Ishikawa (cell line): ENCODE results near the gene ING2.

Experiments
- EGR1 ChIP-seq: IDR thresholded peaks from 2 replicates; pipeline ENCODE4 v1.6.1; 2012
- EP300 ChIP-seq: IDR thresholded peaks from 2 replicates; pipeline ENCODE4 v1.6.1; 2012; ENCODE audit warnings: borderline replicate concordance
- FOXM1 ChIP-seq: IDR thresholded peaks from 2 replicates; pipeline ENCODE4 v1.6.1; 2012; ENCODE audit warnings: low read depth, borderline replicate concordance
- REST ChIP-seq: IDR thresholded peaks from 2 replicates; pipeline ENCODE4 v1.6.1; 2012; ENCODE audit warnings: low read depth, mild to moderate bottlenecking
- TF ChIP-seq, protein P1 (sequence below): IDR thresholded peaks from 2 replicates; pipeline ENCODE4 v1.6.1; 2012

DNA sequence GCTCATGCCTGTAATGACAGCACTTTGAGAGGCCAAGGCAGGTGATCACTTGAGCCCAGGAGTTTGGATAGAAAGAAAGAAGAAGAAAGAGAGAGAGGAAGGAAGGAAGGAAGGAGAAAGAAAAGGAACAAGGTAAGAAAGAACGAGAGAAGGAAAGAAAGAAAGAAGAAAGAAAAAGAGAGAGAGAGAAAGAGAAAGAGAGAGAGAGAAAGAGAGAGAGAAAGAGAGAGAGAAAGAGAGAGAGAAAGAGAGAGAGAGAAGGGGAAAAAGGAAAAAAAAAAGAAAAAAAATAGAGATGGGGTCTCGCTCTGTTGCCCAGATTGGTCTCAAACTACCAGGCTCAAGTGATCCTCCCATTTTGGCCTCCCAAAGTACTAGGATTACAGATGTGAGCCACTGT is 22.5 kb downstream of the ING2 start:
- TF ChIP-seq EGR1 (no peak), EP300 (no peak), REST (no peak), FOXM1 (no peak)
- TF ChIP-seq, protein P1, sequence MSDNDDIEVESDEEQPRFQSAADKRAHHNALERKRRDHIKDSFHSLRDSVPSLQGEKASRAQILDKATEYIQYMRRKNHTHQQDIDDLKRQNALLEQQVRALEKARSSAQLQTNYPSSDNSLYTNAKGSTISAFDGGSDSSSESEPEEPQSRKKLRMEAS: no peak
